Neural cell (in vitro differentiated cells): ENCODE measurements around the gene IPO5.

Experiments used
- CTCF ChIP-seq: fragments of 450-650 bp; IDR thresholded peaks from 2 replicates; pipeline ENCODE4 v1.5.1; 2014; ENCODE audit warnings: antibody characterized with exemption, mild to moderate bottlenecking, moderate library complexity; ENCODE audit not compliant: poor library complexity, severe bottlenecking
- RAD21 ChIP-seq: fragments of 450-650 bp; conservative IDR thresholded peaks from 2 replicates; pipeline ENCODE4 v1.6.1; 2014; ENCODE audit warnings: antibody characterized with exemption, mild to moderate bottlenecking, moderate library complexity

- no peak for TF ChIP-seq CTCF
- TF ChIP-seq RAD21: no peak
Measured at GRCh38 chr13:97928301-97928700, 25.2 kb upstream of the IPO5 start.
